OCI-LY7 (cell line): Measurements from ENCODE around the gene FGFBP1.

Experiments used
- EZH2phosphoT487 ChIP-seq: fragments of 200-600 bp; sonication (generic); IDR thresholded peaks from 2 replicates; pipeline ENCODE4 v1.6.1; 2018; ENCODE audit warnings: low read depth, borderline replicate concordance, mild to moderate bottlenecking, mixed run types, antibody characterized with exemption, low read length, moderate library complexity, mixed read lengths
- TF ChIP-seq, protein P1 (sequence below): fragments of 200-600 bp; sonication (generic); conservative IDR thresholded peaks from 2 replicates; pipeline ENCODE4 v1.5.1; 2014; ENCODE audit warnings: mild to moderate bottlenecking, antibody characterized with exemption, low read length, moderate library complexity, mixed read lengths

GRCh38 chr4:15963576-15963975 lies 25.0 kb upstream of the FGFBP1 start:
- TF ChIP-seq, protein P1, sequence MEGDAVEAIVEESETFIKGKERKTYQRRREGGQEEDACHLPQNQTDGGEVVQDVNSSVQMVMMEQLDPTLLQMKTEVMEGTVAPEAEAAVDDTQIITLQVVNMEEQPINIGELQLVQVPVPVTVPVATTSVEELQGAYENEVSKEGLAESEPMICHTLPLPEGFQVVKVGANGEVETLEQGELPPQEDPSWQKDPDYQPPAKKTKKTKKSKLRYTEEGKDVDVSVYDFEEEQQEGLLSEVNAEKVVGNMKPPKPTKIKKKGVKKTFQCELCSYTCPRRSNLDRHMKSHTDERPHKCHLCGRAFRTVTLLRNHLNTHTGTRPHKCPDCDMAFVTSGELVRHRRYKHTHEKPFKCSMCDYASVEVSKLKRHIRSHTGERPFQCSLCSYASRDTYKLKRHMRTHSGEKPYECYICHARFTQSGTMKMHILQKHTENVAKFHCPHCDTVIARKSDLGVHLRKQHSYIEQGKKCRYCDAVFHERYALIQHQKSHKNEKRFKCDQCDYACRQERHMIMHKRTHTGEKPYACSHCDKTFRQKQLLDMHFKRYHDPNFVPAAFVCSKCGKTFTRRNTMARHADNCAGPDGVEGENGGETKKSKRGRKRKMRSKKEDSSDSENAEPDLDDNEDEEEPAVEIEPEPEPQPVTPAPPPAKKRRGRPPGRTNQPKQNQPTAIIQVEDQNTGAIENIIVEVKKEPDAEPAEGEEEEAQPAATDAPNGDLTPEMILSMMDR, result no peak
- no peak for TF ChIP-seq EZH2phosphoT487
